HL-60 (cell line): ENCODE data around the gene MS4A18.

Experiments used
- GABPA ChIP-seq: IDR thresholded peaks from 2 replicates; pipeline ENCODE4 v1.6.1; 2012; ENCODE audit warnings: low read depth
- POLR2AphosphoS5 ChIP-seq: IDR thresholded peaks from 2 replicates; pipeline ENCODE4 v1.6.1; 2012; ENCODE audit warnings: low read depth
- REST ChIP-seq: IDR thresholded peaks from 2 replicates; pipeline ENCODE4 v1.6.1; 2012; ENCODE audit warnings: low read depth; ENCODE audit not compliant: insufficient replicate concordance
- TF ChIP-seq, protein P1 (sequence below): IDR thresholded peaks from one replicate; pipeline ENCODE4 v1.5.1; 2011; ENCODE audit warnings: low read length, control low read depth, inconsistent platforms; ENCODE audit not compliant: insufficient read depth

- TF ChIP-seq, protein P1, sequence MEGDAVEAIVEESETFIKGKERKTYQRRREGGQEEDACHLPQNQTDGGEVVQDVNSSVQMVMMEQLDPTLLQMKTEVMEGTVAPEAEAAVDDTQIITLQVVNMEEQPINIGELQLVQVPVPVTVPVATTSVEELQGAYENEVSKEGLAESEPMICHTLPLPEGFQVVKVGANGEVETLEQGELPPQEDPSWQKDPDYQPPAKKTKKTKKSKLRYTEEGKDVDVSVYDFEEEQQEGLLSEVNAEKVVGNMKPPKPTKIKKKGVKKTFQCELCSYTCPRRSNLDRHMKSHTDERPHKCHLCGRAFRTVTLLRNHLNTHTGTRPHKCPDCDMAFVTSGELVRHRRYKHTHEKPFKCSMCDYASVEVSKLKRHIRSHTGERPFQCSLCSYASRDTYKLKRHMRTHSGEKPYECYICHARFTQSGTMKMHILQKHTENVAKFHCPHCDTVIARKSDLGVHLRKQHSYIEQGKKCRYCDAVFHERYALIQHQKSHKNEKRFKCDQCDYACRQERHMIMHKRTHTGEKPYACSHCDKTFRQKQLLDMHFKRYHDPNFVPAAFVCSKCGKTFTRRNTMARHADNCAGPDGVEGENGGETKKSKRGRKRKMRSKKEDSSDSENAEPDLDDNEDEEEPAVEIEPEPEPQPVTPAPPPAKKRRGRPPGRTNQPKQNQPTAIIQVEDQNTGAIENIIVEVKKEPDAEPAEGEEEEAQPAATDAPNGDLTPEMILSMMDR = no peak
- no peak for TF ChIP-seq REST
- no peak for TF ChIP-seq GABPA
- TF ChIP-seq POLR2AphosphoS5 = no peak
Measured at GRCh38 chr11:60706931-60707330, 17.6 kb upstream of the MS4A18 start.
